PC-3 (cell line): ENCODE data around the gene IPO4. TPM values are rescaled to one million over a fixed set of nuclear protein-coding genes. Genes with fewer than 3 reads are reported as not detected.

Experiments
- ATAC-seq: fragments of 200-7000 bp; cut with Tn5 transposase; 2 replicates; pipeline ENCODE4 v1.9.1; 2020; ENCODE audit warnings: mild to moderate bottlenecking, moderate library complexity
- BruUV-seq: library from RNA; stranded (reverse); fragments of 400-500 nt; replicated peaks from 2 replicates; lab custom pipeline; 2021; lab: Mats Ljungman, UMichigan
- CTCF ChIA-PET: fragments of 300-600 bp; sonication (Branson Sonifier 250); formaldehyde crosslinking; loops from one replicate; lab custom pipeline; 2022; ENCODE audit warnings: antibody characterized with exemption; lab: Charles Lee
- POLR2A ChIA-PET: fragments of 300-600 bp; sonication (Branson Sonifier 250); formaldehyde crosslinking; loops from one replicate; lab custom pipeline; 2022; ENCODE audit warnings: antibody characterized with exemption; ENCODE audit not compliant: unreplicated experiment; lab: Charles Lee
- DNase-seq: peaks from one replicate; pipeline ENCODE4 v3.0.0-alpha.2; 2015
- H2AFZ ChIP-seq: fragments of 300-600 bp; sonication (generic); 2 replicates; pipeline ENCODE4 v1.6.0; 2016; ENCODE audit warnings: antibody characterized with exemption, low read length
- H3F3A ChIP-seq: fragments of 300-600 bp; sonication (generic); one replicate; pipeline ENCODE4 v1.6.0; 2017; ENCODE audit warnings: antibody characterized with exemption, low read length, control low read depth, mild to moderate bottlenecking; ENCODE audit not compliant: unreplicated experiment
- H3K27ac ChIP-seq: fragments of 300-600 bp; sonication (generic); 2 replicates; pipeline ENCODE4 v1.5.1; 2016; ENCODE audit warnings: mild to moderate bottlenecking, low read length
- H3K27me3 ChIP-seq: fragments of 300-600 bp; sonication (generic); 2 replicates; pipeline ENCODE4 v1.6.1; 2016; ENCODE audit warnings: low read length, mixed read lengths
- H3K36me3 ChIP-seq: fragments of 300-600 bp; sonication (generic); 2 replicates; pipeline ENCODE4 v1.6.1; 2016; ENCODE audit warnings: low read depth, mixed run types, low read length, mixed read lengths
- H3K4me1 ChIP-seq: fragments of 300-600 bp; sonication (generic); 2 replicates; pipeline ENCODE4 v1.5.1; 2016; ENCODE audit warnings: low read length; ENCODE audit not compliant: insufficient read depth
- H3K4me2 ChIP-seq: fragments of 300-600 bp; sonication (generic); 2 replicates; pipeline ENCODE4 v1.6.0; 2016; ENCODE audit warnings: low read length
- H3K4me3 ChIP-seq: fragments of 300-600 bp; sonication (generic); 2 replicates; pipeline ENCODE4 v1.5.1; 2016; ENCODE audit warnings: mild to moderate bottlenecking, low read length, mixed read lengths
- H3K79me2 ChIP-seq: fragments of 300-600 bp; sonication (generic); 2 replicates; pipeline ENCODE4 v1.6.1; 2017; ENCODE audit warnings: low read length, mixed read lengths
- H3K9ac ChIP-seq: fragments of 300-600 bp; sonication (generic); 2 replicates; pipeline ENCODE4 v1.6.0; 2016; ENCODE audit warnings: mild to moderate bottlenecking, low read length
- H3K9me2 ChIP-seq: fragments of 300-600 bp; sonication (generic); replicated peaks from 2 replicates; pipeline ENCODE4 v1.6.1; 2016; ENCODE audit warnings: mixed run types, low read length, mixed read lengths
- H3K9me3 ChIP-seq: fragments of 300-600 bp; sonication (generic); 2 replicates; pipeline ENCODE4 v1.6.1; 2016; ENCODE audit warnings: low read length, mixed read lengths
- H4K20me1 ChIP-seq: fragments of 300-600 bp; sonication (generic); 2 replicates; pipeline ENCODE4 v1.6.1; 2016; ENCODE audit warnings: low read length, mixed read lengths
- CTCF ChIP-seq: fragments of 300-600 bp; sonication (generic); conservative IDR thresholded peaks from 2 replicates; pipeline ENCODE4 v1.5.1; 2017; ENCODE audit warnings: antibody characterized with exemption, low read depth, mild to moderate bottlenecking, low read length
- EZH2 ChIP-seq: fragments of 300-600 bp; sonication (generic); IDR thresholded peaks from one replicate; pipeline ENCODE4 v1.6.1; 2017; ENCODE audit warnings: antibody characterized with exemption, mild to moderate bottlenecking, low read length; ENCODE audit not compliant: unreplicated experiment
- EZH2phosphoT487 ChIP-seq: fragments of 300-600 bp; sonication (generic); IDR thresholded peaks from 2 replicates; pipeline ENCODE4 v1.6.1; 2018; ENCODE audit warnings: mild to moderate bottlenecking, antibody characterized with exemption, low read length, borderline replicate concordance
- intact Hi-C: fragments of 100-400 bp; cut with micrococcal nuclease; formaldehyde crosslinking; loops from 2 replicates; pipeline ENCODE4 v1.9.0; 2023
- total RNA-seq: library from RNA; depleted of rRNA; stranded (reverse); fragments of >200 nt; gene quantifications from 2 replicates; pipeline ENCODE4 v1.2.3, GENCODE V29; 2014

IPO4 gene
- total RNA-seq, 1 experiment from 2014 or later, result 211 TPM

DNA sequence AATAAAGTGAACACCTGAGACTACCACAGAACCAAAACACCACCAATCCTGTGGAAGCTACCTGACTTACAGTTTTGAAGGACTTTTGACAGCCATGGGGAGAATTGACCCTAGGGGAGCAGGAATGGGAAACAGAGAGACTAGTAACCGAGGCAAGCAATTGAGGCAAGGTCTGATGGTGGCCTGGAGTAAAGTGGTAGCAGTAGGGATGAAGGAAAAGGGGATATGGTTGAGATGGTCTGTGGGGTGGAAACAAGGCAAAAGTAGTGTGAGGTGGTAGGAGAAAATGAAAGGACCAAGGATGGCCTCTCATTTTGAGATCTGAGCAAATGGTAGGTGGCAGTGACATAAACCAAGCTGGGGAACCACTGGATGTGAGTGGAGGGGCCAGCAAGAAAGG is 31.8 kb downstream of the IPO4 start:
- Histone ChIP-seq H2AFZ (no peak overlapping the region), H3K27me3 (no peaks in the 10 kb centered on the region), H3K36me3 (peaks cover 36% of the 10 kb centered on the region; the same call in 1 of the 2 replicates), H3K27ac (no peak overlapping the region), H3K4me3 (no peak overlapping the region), H3K9me3 (no peaks in the 10 kb centered on the region), H3K9me2 (no peaks in the 10 kb centered on the region), H3F3A (peaks cover 4% of the 10 kb centered on the region), H3K9ac (no peak overlapping the region), H3K4me2 (no peak overlapping the region), H4K20me1 (no peaks in the 10 kb centered on the region), H3K79me2 (no peaks in the 10 kb centered on the region), H3K4me1 (peaks cover 12% of the 10 kb centered on the region)
- ATAC-seq (no peak), DNase-seq (no peak)
- no peak for TF ChIP-seq CTCF
- no peak for TF ChIP-seq EZH2
- no peak for TF ChIP-seq EZH2phosphoT487
- POLR2A ChIA-PET, result no interaction called here
- intact Hi-C loops, result no loop called here
- no TSS peak for BruUV-seq
- CTCF ChIA-PET, result no interaction called here

GRCh38 chr14:24155100-24155499 is 33.5 kb downstream of the IPO4 start:
- no TSS peak for BruUV-seq
- ATAC-seq, result no peak

More at GRCh38 chr14:24155100-24155499, 33.5 kb downstream of the IPO4 start:
- POLR2A ChIA-PET, result no interaction called here
- H3K27me3 ChIP-seq, result no peaks in the 10 kb centered on the region
- TF ChIP-seq EZH2 (no peak), EZH2phosphoT487 (no peak), CTCF (no peak)
- no peak overlapping the region for H3K4me2 ChIP-seq
- H3K79me2 ChIP-seq, result no peaks in the 10 kb centered on the region
- DNase-seq, result no peak
- no peaks in the 10 kb centered on the region for H3K9me2 ChIP-seq
- H3K27ac ChIP-seq, result no peak overlapping the region
- no peaks in the 10 kb centered on the region for H3K4me1 ChIP-seq
- H3K4me3 ChIP-seq, result no peak overlapping the region
- H3K9ac ChIP-seq, result no peak overlapping the region
- CTCF ChIA-PET, result no interaction called here
- peaks cover 41% of the 10 kb centered on the region; the same call in 1 of the 2 replicates for H3K36me3 ChIP-seq
- H3K9me3 ChIP-seq, result no peaks in the 10 kb centered on the region
- no peaks in the 10 kb centered on the region for H4K20me1 ChIP-seq
- intact Hi-C loops, result no loop called here
- H2AFZ ChIP-seq, result no peak overlapping the region
- H3F3A ChIP-seq, result peaks cover 4% of the 10 kb centered on the region
